ENCODE results near the gene PRELID1. TPM values are rescaled to one million over a fixed set of nuclear protein-coding genes. Genes with fewer than 3 reads are reported as not detected.
A peak's percentile ranks its signal among the peaks of the same experiment; 100 is the strongest.

PRELID1 gene
- total RNA-seq, 1 donor from 2014 or later: 196 TPM

- DNase-seq (ENCODE audit: low read depth) (no peak), FAIRE-seq (no peak)
- Histone ChIP-seq H3K79me2 (ENCODE audit: insufficient read depth, low read length) (peaks cover 26% of the 10 kb centered on the region), H3K9me3 (ENCODE audit: insufficient read depth, low read depth, low read length) (no peaks in the 10 kb centered on the region), H3K4me3 (ENCODE audit: insufficient read depth, low read depth, low read length) (peak overlapping the region; percentile 70), H2AFZ (ENCODE audit: low read depth, low read length) (no peak overlapping the region), H3K27me3 (ENCODE audit: insufficient read depth, low read length) (no peaks in the 10 kb centered on the region), H3K27ac (ENCODE audit: low read depth, low read length) (no peak overlapping the region), H4K20me1 (ENCODE audit: insufficient read depth, low read length) (peaks cover 38% of the 10 kb centered on the region), H3K4me1 (ENCODE audit: insufficient read depth, low read length) (peaks cover 19% of the 10 kb centered on the region), H3K9ac (ENCODE audit: low read length) (peak overlapping the region; percentile 78), H3K4me2 (ENCODE audit: low read length) (peak overlapping the region; percentile 97), H3K36me3 (ENCODE audit: insufficient read depth, low read length) (peaks cover 10% of the 10 kb centered on the region)
- Mint-ChIP-seq H3K27me3 (ENCODE audit: low read depth, unreplicated experiment) (no peaks in the 10 kb centered on the region), H3K4me3 (ENCODE audit: unreplicated experiment) (peak overlapping the region; percentile 80), H3K9me3 (ENCODE audit: unreplicated experiment) (no peaks in the 10 kb centered on the region), H3K36me3 (ENCODE audit: low read depth, unreplicated experiment) (peaks cover 12% of the 10 kb centered on the region), H3K27ac (ENCODE audit: unreplicated experiment) (peak overlapping the region; percentile 81), H3K4me1 (ENCODE audit: low read depth, unreplicated experiment) (peaks cover 8% of the 10 kb centered on the region)
- TF ChIP-seq EZH2 (IDR thresholded peaks at IDR 0.05; ENCODE audit: insufficient read depth, low read length) (no peak), CTCF (IDR thresholded peaks at IDR 0.05; ENCODE audit: insufficient read depth, low read depth, low read length) (no peak)
Measured at GRCh38 chr5:177310757-177311391, 7.3 kb downstream of the PRELID1 start.

DNA sequence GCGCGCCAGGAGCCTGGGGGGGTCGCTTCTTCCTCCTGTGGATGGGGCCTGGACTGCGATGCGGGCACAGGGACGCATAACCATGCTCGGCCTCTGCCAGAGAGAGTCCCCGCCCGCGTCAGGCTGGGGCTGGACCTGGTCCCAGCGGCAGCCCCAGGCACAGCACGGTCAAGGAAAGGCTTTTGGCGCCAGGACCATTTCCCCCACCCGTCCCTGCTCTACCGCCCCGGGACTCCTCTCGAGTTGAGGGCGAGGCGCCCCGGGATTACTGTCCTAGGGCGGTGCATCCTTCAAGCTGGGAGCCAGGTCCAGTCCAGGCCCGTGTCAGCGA lies 7.8 kb downstream of the PRELID1 start:
- no peaks in the 10 kb centered on the region for H3K27me3 Mint-ChIP-seq (ENCODE audit: low read depth, unreplicated experiment)
- Histone ChIP-seq H3K9ac (ENCODE audit: low read length) (peak overlapping the region; percentile 78), H3K27ac (ENCODE audit: low read depth, low read length) (peak overlapping the region; percentile 81), H3K79me2 (ENCODE audit: insufficient read depth, low read length) (peaks cover 23% of the 10 kb centered on the region), H3K4me2 (ENCODE audit: low read length) (peak overlapping the region; percentile 97), H3K4me3 (ENCODE audit: insufficient read depth, low read depth, low read length) (peak overlapping the region; percentile 70), H3K9me3 (ENCODE audit: insufficient read depth, low read depth, low read length) (no peaks in the 10 kb centered on the region), H2AFZ (ENCODE audit: low read depth, low read length) (peak overlapping the region; percentile 50), H3K27me3 (ENCODE audit: insufficient read depth, low read length) (no peaks in the 10 kb centered on the region), H3K4me1 (ENCODE audit: insufficient read depth, low read length) (peaks cover 19% of the 10 kb centered on the region), H3K36me3 (ENCODE audit: insufficient read depth, low read length) (peaks cover 7% of the 10 kb centered on the region), H4K20me1 (ENCODE audit: insufficient read depth, low read length) (peaks cover 37% of the 10 kb centered on the region)
- H3K36me3 Mint-ChIP-seq (ENCODE audit: low read depth, unreplicated experiment): peaks cover 7% of the 10 kb centered on the region
- H3K9me3 Mint-ChIP-seq (ENCODE audit: unreplicated experiment): no peaks in the 10 kb centered on the region
- DNase-seq (ENCODE audit: low read depth): no peak
- H3K4me3 Mint-ChIP-seq (ENCODE audit: unreplicated experiment): peak overlapping the region; percentile 79
- H3K4me1 Mint-ChIP-seq (ENCODE audit: low read depth, unreplicated experiment): peaks cover 4% of the 10 kb centered on the region
- H3K27ac Mint-ChIP-seq (ENCODE audit: unreplicated experiment): no peak overlapping the region
- TF ChIP-seq EZH2 (IDR thresholded peaks at IDR 0.05; ENCODE audit: insufficient read depth, low read length) (no peak), CTCF (IDR thresholded peaks at IDR 0.05; ENCODE audit: insufficient read depth, low read depth, low read length) (no peak)
- no peak for FAIRE-seq

Data from astrocyte (in vitro differentiated cells and primary cell).